HL-60 (cell line): ENCODE results near the gene TFPT.

Experiments used
- CTCF ChIP-seq: IDR thresholded peaks from one replicate; pipeline ENCODE4 v1.5.1; 2011; ENCODE audit warnings: low read length, control low read depth, inconsistent platforms; ENCODE audit not compliant: insufficient read depth
- REST ChIP-seq: IDR thresholded peaks from 2 replicates; pipeline ENCODE4 v1.6.1; 2012; ENCODE audit warnings: low read depth; ENCODE audit not compliant: insufficient replicate concordance
- SPI1 ChIP-seq: IDR thresholded peaks from 2 replicates; pipeline ENCODE4 v1.6.1; 2012; ENCODE audit warnings: low read depth, mild to moderate bottlenecking, borderline replicate concordance

GRCh38 chr19:54109651-54110050 is 5.8 kb downstream of the TFPT start:
- TF ChIP-seq CTCF (no peak), REST (no peak), SPI1 (no peak)
